ENCODE measurements around the gene TMEM61.

TMEM61 gene

DNA sequence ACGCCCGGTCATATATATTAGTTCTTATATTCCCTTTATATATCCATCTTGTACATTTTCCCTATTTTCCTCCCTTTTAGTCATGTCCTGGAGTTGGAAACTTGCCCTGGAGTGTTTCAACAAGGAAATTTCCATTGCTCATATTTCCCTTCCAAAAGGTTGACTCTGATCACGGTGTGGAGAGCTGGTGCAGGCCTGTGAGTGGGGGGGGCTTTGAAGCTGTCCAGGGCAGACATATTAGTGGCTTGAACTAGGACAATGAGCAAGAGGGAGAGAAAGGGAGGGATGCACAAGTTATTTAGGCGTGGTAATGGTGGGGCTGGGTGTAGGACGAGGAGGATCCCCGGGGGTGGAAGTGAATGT, 30.4 kb upstream of the TMEM61 start:
- TF ChIP-seq CTCF (IDR thresholded peaks at IDR 0.05; ENCODE audit: low read depth, low read length) = no peak
- in situ Hi-C loops (cut with HindIII; ENCODE audit: low sequenced_read_pairs) = no loop called here
- no peak overlapping the region for H3K4me3 ChIP-seq (ENCODE audit: low read depth, low read length)
- DNase-seq (ENCODE audit: low read depth, low spot score) = no peak

- peak; percentile 83 for DNase-seq (ENCODE audit: low read depth, low spot score)
- in situ Hi-C loops (cut with HindIII; ENCODE audit: low sequenced_read_pairs) = no loop called here
- peak; percentile 68 for TF ChIP-seq CTCF (IDR thresholded peaks at IDR 0.05; ENCODE audit: low read depth, low read length)
- no peak overlapping the region for H3K4me3 ChIP-seq (ENCODE audit: low read depth, low read length)
These were observed 29.9 kb upstream of the TMEM61 start for GRCh38 chr1:54950369-54951163.

DNA sequence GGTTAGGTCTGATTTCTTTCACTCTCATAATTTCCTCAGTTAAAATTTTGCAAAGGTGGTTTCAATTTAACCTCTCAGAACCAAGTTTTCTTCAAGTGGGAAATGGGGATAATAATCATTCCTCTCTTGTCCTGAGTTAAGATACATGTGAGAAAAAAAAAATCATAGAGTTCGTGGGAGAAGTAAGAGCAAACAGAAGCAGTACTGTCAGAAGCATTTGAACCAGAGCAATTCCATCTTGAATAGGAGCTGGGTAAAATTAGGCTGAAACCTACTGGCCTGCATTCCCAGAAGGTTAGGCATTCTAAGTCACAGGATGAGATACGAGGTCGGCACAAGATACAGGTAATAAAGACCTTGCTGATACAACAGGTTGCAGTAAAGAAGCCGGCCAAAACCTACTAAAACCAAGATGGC, 28.6 kb upstream of the TMEM61 start:
- H3K4me3 ChIP-seq (ENCODE audit: low read depth, low read length) = no peak overlapping the region
- in situ Hi-C loops (cut with HindIII; ENCODE audit: low sequenced_read_pairs) = no loop called here
- no peak for TF ChIP-seq CTCF (IDR thresholded peaks at IDR 0.05; ENCODE audit: low read depth, low read length)
- DNase-seq (ENCODE audit: low read depth, low spot score) = no peak

- in situ Hi-C loops (cut with HindIII; ENCODE audit: low sequenced_read_pairs) = no loop called here
- no peak overlapping the region for H3K4me3 ChIP-seq (ENCODE audit: low read depth, low read length)
- DNase-seq (ENCODE audit: low read depth, low spot score) = peak; percentile 38
- no peak for TF ChIP-seq CTCF (IDR thresholded peaks at IDR 0.05; ENCODE audit: low read depth, low read length)
These were observed 27.3 kb upstream of the TMEM61 start for GRCh38 chr1:54952950-54953718.

DNA sequence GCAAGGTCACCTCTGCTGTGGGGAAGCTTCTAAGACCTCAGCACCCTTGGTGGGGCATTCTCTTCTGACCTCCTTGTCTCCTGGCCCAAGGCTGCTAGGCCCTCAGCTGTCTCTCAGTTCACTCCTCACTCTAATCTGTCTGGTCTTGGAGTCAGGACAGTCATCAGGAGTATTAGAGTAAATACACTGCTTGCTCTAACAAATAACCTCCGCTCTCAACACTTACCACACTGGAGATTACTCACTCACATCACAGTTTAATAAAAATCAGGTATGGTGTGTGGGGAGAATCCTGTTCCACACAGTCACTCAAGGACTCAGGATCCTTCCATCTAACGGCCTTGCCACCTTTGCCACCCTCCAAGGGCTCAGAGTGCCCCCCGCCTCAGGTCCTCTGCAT, 26.6 kb upstream of the TMEM61 start:
- no peak for TF ChIP-seq CTCF (IDR thresholded peaks at IDR 0.05; ENCODE audit: low read depth, low read length)
- DNase-seq (ENCODE audit: low read depth, low spot score) = no peak
- H3K4me3 ChIP-seq (ENCODE audit: low read depth, low read length) = no peak overlapping the region
- in situ Hi-C loops (cut with HindIII; ENCODE audit: low sequenced_read_pairs) = no loop called here

DNA sequence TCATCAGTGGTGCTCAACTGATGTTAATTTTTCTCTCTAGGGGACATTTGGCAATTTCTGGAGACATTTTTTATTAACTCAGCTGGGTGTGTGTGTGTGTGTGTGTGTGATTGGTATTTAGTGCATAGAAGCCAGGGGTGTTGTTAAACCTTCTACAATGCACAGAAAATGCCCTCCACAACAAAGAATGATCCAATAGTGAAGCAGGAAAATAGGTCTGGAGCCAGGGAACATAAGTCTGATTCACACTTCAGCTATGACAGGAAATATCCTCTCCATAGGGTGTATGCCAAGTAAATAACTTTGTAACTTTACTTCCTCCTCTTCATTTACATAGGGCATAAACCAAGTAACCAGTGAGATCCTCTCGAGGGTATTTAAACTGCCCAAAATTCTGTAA, 25.1 kb upstream of the TMEM61 start:
- no peak overlapping the region for H3K4me3 ChIP-seq (ENCODE audit: low read depth, low read length)
- DNase-seq (ENCODE audit: low read depth, low spot score) = peak; percentile 59
- in situ Hi-C loops (cut with HindIII; ENCODE audit: low sequenced_read_pairs) = no loop called here
- TF ChIP-seq CTCF (IDR thresholded peaks at IDR 0.05; ENCODE audit: low read depth, low read length) = no peak
